ENCODE measurements around the gene MDGA2. TPM values are rescaled to one million over a fixed set of nuclear protein-coding genes. Genes with fewer than 3 reads are reported as not detected.

Gene MDGA2
- total RNA-seq, 1 donor: not detected

DNA sequence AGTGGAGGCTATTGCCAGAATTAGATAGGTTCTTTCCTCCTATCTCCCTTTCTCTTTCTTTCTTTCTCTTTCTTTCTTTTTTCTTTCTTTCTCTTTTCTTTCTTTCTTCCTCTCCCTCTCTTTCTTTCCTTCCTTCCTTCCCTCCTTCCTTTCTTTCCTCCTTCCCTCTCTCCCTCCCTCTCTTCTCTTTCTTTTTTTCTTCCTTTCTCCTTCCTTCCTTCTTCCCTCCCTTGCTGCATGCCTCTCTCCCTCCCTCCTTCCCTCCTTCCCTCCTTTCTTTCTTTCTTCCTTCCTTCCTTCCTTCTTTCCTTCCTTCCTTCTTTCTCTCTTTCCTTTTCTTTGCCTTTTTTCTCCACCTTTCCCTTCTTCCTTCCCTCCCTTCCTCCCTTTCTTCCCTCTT is 16.4 kb upstream of the MDGA2 start:
- TF ChIP-seq, protein P1, sequence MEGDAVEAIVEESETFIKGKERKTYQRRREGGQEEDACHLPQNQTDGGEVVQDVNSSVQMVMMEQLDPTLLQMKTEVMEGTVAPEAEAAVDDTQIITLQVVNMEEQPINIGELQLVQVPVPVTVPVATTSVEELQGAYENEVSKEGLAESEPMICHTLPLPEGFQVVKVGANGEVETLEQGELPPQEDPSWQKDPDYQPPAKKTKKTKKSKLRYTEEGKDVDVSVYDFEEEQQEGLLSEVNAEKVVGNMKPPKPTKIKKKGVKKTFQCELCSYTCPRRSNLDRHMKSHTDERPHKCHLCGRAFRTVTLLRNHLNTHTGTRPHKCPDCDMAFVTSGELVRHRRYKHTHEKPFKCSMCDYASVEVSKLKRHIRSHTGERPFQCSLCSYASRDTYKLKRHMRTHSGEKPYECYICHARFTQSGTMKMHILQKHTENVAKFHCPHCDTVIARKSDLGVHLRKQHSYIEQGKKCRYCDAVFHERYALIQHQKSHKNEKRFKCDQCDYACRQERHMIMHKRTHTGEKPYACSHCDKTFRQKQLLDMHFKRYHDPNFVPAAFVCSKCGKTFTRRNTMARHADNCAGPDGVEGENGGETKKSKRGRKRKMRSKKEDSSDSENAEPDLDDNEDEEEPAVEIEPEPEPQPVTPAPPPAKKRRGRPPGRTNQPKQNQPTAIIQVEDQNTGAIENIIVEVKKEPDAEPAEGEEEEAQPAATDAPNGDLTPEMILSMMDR (IDR thresholded peaks at IDR 0.05; ENCODE audit: insufficient read depth, low read depth, low read length): no peak
- no peak for DNase-seq (ENCODE audit: low read depth)
- H3K4me3 ChIP-seq (ENCODE audit: low read depth, low read length): no peak overlapping the region

DNA sequence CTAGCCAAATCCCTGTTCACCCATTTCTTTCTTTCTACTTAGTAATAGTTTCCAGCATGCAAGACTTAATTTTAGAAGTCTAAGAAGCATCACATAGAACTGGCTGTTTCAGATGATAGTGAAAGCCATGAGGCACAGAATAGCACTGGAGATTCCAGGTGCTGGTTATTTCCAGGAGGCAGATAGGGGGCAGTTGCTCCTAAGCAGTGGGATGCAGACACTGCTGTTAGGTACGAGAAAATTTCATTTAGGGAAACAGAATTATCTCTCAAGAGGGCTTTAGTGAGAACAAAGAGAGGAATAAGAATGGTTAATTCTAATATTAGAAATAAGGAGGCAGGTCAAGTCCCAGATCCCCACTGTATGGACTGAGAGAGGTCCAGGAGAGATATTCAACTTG is 3.6 kb upstream of the MDGA2 start:
- TF ChIP-seq, protein P1 (IDR thresholded peaks at IDR 0.05; ENCODE audit: insufficient read depth, low read depth, low read length): no peak
- no peak for DNase-seq (ENCODE audit: low read depth)
- no peak overlapping the region for H3K4me3 ChIP-seq (ENCODE audit: low read depth, low read length)

DNA sequence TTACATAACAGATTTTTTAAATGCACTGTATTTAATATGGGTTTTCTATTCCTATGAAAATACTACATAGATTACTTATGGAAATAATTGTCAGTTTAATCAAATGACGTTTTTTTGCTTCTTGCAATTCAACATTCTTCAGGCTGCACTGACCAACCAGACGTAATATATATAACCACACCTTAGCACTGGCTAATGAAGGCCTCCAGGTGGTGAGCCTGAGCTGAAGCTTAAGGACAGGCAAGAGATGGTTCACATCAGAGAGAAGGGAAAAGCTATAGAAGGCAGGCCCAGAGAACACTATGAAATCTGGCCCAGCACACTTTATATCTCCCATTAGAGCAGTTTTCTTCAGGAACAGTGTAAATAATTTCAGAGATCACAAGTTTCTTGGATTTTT is 2.8 kb upstream of the MDGA2 start:
- no peak for DNase-seq (ENCODE audit: low read depth)
- no peak overlapping the region for H3K4me3 ChIP-seq (ENCODE audit: low read depth, low read length)
- TF ChIP-seq, protein P1 (IDR thresholded peaks at IDR 0.05; ENCODE audit: insufficient read depth, low read depth, low read length): no peak

DNA sequence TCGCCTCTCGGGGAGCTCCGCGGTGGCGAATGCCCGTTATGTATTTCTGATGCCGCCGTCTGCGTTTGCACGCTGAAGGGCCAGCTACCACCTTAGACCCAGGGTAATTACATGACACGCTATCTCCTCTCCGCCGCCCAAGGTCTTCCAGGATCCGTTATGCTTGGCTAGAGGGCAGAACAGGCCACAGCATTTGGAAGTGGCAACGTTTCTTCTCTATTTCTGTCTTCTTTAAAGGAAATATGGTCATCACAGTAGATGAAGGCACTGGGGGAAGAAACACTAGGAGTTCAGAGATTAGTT is 861 bp upstream of the MDGA2 start:
- TF ChIP-seq, protein P1 (IDR thresholded peaks at IDR 0.05; ENCODE audit: insufficient read depth, low read depth, low read length): no peak
- no peak overlapping the region for H3K4me3 ChIP-seq (ENCODE audit: low read depth, low read length)
- no peak for DNase-seq (ENCODE audit: low read depth)

DNA sequence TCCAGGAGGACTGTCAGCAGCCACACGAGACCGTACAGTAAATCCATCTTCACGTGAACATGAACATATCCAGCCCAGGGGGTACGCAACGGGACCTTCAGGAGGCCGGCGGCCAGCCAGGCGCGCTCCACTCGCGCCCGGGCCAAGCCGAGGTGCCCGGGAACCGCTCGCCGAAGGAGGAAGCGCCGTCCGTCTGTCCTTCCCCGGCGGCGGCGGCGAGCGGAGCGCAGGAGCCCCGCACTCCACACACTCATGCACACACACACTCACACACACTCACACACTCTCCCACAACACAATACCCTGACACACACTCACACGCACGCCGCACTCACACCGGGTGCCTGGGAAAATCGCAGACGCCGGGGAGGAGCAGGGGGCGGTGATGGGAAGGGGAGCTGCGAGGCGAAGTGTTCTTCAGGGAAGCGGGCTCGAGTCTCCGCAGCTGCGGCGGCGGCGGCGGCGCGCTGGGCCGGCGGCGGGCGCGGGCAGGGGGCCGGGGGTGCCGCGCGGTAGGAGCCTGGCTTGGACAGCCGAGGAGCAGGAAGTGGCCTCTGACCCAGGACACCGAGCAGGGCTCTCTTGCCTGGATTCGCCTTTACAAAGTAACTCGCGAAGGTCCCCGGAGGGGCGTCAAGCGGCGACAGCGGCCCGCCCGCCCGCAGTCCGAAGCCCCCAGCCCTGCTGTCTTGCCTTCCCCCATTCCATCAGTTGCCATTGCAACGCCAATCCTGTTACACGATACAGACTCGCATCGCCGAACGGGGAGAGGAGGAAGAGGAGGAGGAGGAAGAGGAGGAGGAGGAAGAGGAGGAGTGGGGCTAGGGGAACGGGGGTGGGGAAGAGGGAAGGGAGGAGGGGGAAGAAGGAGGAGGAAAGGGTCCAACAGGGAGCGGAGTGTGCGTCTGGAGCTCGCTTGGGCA is 601 bp downstream of the MDGA2 start:
- no peak for DNase-seq (ENCODE audit: low read depth)
- TF ChIP-seq, protein P1 (IDR thresholded peaks at IDR 0.05; ENCODE audit: insufficient read depth, low read depth, low read length): no peak
- no peak overlapping the region for H3K4me3 ChIP-seq (ENCODE audit: low read depth, low read length)

DNA sequence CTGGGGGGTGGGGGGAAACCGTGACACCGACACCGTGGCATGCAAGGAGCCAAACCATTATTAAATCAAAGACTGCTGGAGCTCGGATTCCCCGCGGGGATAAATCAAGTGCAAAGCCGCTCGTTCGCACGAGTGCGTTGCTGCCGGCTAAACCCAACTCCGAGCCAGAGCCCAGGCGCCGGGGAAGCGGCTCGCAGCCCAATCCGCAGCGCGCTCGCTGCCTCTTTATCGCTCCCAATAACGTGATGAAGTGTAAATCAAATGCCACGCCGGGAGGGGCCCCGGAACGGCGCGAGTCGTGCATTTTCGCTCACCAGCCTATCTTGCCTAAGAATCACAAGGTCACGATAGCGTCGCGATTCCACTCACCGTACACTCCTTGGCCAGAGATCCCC is 1.3 kb downstream of the MDGA2 start:
- no peak for DNase-seq (ENCODE audit: low read depth)
- TF ChIP-seq, protein P1 (IDR thresholded peaks at IDR 0.05; ENCODE audit: insufficient read depth, low read depth, low read length): no peak
- H3K4me3 ChIP-seq (ENCODE audit: low read depth, low read length): no peak overlapping the region
